ENCODE results near the gene NFXL1.

Gene NFXL1

GRCh38 chr4:47835494-47835893, 78.9 kb downstream of the NFXL1 start:
- DNase-seq (ENCODE audit: low read depth, low spot score): peak; percentile 7

GRCh38 chr4:47831026-47831679, 83.2 kb downstream of the NFXL1 start:
- no peak for DNase-seq (ENCODE audit: low read depth, low spot score)

- no peak for DNase-seq (ENCODE audit: low read depth, low spot score)
Measured at GRCh38 chr4:47830265-47831025, 83.9 kb downstream of the NFXL1 start.

GRCh38 chr4:47829438-47829837, 84.9 kb downstream of the NFXL1 start:
- no peak for DNase-seq (ENCODE audit: low read depth, low spot score)

- no peak for DNase-seq (ENCODE audit: low read depth, low spot score)
Measured at GRCh38 chr4:47827343-47828047, 86.9 kb downstream of the NFXL1 start.

GRCh38 chr4:47824840-47825239, 89.5 kb downstream of the NFXL1 start:
- no peak for DNase-seq (ENCODE audit: low read depth, low spot score)

GRCh38 chr4:47819178-47819577, 95.2 kb downstream of the NFXL1 start:
- DNase-seq (ENCODE audit: low read depth, low spot score): no peak

GRCh38 chr4:47817275-47817674, 97.1 kb downstream of the NFXL1 start:
- DNase-seq (ENCODE audit: low read depth, low spot score): no peak

- DNase-seq (ENCODE audit: low read depth, low spot score): no peak
Measured at GRCh38 chr4:47816748-47817147, 97.6 kb downstream of the NFXL1 start.

- no peak for DNase-seq (ENCODE audit: low read depth, low spot score)
Measured at GRCh38 chr4:47814618-47815295, 99.6 kb downstream of the NFXL1 start.

GRCh38 chr4:47809654-47810203, 104.7 kb downstream of the NFXL1 start:
- DNase-seq (ENCODE audit: low read depth, low spot score): no peak

- no peak for DNase-seq (ENCODE audit: low read depth, low spot score)
Measured at GRCh38 chr4:47804598-47804997, 109.8 kb downstream of the NFXL1 start.

GRCh38 chr4:47801481-47802002, 112.8 kb downstream of the NFXL1 start:
- no peak for DNase-seq (ENCODE audit: low read depth, low spot score)

GRCh38 chr4:47798165-47798564, 116.2 kb downstream of the NFXL1 start:
- no peak for DNase-seq (ENCODE audit: low read depth, low spot score)
